PC-3 (cell line): Measurements from ENCODE around the gene KLHL28.

Source experiments
- EZH2phosphoT487 ChIP-seq: fragments of 300-600 bp; sonication (generic); IDR thresholded peaks from 2 replicates; pipeline ENCODE4 v1.6.1; 2018; ENCODE audit warnings: mild to moderate bottlenecking, antibody characterized with exemption, low read length, borderline replicate concordance
- TF ChIP-seq, protein P1 (sequence below): fragments of 300-600 bp; sonication (generic); conservative IDR thresholded peaks from 2 replicates; pipeline ENCODE4 v1.5.1; 2017; ENCODE audit warnings: antibody characterized with exemption, low read depth, mild to moderate bottlenecking, low read length

DNA sequence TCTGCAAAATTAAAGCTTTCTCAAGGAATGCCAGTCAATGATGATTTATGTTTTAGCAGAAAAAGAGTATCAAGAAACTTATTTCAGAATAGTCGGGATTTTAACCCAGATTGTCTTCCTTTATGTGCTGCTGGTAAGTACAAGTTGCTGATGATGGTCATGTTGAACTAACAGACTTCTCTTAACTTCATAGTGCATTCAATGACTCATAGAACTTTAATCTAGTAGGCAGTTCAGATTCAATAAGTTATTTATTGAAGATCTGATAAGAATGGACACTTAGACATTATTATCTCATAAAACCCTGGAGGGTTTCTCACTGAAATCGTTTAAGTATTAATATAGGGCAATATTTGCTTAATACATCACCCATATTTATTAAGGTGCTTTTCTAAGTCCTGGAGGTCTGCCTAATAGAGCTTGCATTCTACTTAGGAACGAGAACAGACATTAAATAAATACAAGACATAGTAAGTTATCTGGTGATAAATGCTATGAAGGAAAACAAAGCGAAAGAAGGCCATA is 34.1 kb upstream of the KLHL28 start:
- TF ChIP-seq, protein P1, sequence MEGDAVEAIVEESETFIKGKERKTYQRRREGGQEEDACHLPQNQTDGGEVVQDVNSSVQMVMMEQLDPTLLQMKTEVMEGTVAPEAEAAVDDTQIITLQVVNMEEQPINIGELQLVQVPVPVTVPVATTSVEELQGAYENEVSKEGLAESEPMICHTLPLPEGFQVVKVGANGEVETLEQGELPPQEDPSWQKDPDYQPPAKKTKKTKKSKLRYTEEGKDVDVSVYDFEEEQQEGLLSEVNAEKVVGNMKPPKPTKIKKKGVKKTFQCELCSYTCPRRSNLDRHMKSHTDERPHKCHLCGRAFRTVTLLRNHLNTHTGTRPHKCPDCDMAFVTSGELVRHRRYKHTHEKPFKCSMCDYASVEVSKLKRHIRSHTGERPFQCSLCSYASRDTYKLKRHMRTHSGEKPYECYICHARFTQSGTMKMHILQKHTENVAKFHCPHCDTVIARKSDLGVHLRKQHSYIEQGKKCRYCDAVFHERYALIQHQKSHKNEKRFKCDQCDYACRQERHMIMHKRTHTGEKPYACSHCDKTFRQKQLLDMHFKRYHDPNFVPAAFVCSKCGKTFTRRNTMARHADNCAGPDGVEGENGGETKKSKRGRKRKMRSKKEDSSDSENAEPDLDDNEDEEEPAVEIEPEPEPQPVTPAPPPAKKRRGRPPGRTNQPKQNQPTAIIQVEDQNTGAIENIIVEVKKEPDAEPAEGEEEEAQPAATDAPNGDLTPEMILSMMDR = no peak
- TF ChIP-seq EZH2phosphoT487 = no peak
